Heart left ventricle (tissue), 13 donors: Measurements from ENCODE around the gene WDR62.

Source experiments
- POLR2A ChIP-seq, 2 donors: fragments of 450-650 bp; IDR thresholded peaks; one replicate each; pipeline ENCODE4 v1.6.1; 2017; ENCODE audit warnings: antibody characterized with exemption in 2 of 2, mild to moderate bottlenecking in 2 of 2, moderate library complexity in 2 of 2
- TF ChIP-seq, protein P1 (sequence below), 12 donors: fragments of 200-600 bp; sonication (generic) in 4 of 12; IDR thresholded peaks; one replicate each; pipeline versions ENCODE4 v1.5.0 to v1.8.0; 2018 to 2022; ENCODE audit warnings: antibody characterized with exemption in 12 of 12, mild to moderate bottlenecking in 5 of 12
- donor health status: ischemic (EF 13 %, LVEDD 7.1; RV severe dilation, severe dysfunction).
- donor health status: DM: no; HTN: yes; CAD: no.
- donor health status: DM: no; HTN: no; CAD: no.
- donor health status: ischemic (EF 25% LVEDD 6.9; RV normal size, moderate dysfunction).
- donor health status: ischemic (EF 25% LVEDD 5.7; RV mildly dilated, moderate dysfunction).
- donor health status: ischemic (EF 35%, LVEDD 5.7; RV mildly dilated, moderate dysfunction).
- donor health status: nonischemic (EF 11% LVEDD 7.7; RV severe dilation, severe dysfunction).
- donor health status: DM: yes; HTN: yes; CAD: no.
- donor health status: PGD.
- donor health status: ischemic (EF 29% LVEDD 5.4; RV normal size, mild dysfunction).
- donor health status: nonischemic (EF 23%, LVEDD 6.1; RV moderate dilation, normal function).

DNA sequence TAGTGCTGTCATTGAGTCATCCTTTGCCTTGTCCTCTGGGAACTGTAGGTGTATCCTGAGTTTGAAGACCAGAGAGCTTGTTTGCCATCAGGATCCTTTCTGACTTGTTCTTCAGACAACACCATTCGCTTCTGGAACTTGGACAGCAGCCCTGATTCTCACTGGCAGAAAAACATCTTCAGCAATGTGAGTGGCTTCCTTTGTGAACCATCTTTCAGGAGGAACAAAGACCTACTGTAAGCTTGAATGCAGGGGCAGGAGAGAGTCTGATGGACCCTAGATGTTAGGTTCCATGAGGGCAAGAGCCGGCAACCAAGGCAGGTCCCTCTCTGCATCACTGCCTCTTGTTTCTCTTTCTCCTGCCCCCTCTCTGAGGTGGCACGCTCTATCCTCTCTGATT lies 26.7 kb downstream of the WDR62 start:
- TF ChIP-seq, protein P1, sequence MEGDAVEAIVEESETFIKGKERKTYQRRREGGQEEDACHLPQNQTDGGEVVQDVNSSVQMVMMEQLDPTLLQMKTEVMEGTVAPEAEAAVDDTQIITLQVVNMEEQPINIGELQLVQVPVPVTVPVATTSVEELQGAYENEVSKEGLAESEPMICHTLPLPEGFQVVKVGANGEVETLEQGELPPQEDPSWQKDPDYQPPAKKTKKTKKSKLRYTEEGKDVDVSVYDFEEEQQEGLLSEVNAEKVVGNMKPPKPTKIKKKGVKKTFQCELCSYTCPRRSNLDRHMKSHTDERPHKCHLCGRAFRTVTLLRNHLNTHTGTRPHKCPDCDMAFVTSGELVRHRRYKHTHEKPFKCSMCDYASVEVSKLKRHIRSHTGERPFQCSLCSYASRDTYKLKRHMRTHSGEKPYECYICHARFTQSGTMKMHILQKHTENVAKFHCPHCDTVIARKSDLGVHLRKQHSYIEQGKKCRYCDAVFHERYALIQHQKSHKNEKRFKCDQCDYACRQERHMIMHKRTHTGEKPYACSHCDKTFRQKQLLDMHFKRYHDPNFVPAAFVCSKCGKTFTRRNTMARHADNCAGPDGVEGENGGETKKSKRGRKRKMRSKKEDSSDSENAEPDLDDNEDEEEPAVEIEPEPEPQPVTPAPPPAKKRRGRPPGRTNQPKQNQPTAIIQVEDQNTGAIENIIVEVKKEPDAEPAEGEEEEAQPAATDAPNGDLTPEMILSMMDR (IDR thresholded peaks at IDR 0.05), result no peak
- no peak for TF ChIP-seq POLR2A (IDR thresholded peaks at IDR 0.05)
